Neural cell (in vitro differentiated cells): Measurements from ENCODE around the gene TRMT1. TPM values are rescaled to one million over a fixed set of nuclear protein-coding genes. Genes with fewer than 3 reads are reported as not detected.

Experiments used
- H2AFZ ChIP-seq: fragments of 200-600, 300-800 bp; sonication (generic), shearing (Covaris generic); 2 replicates; pipeline ENCODE4 v1.6.0; 2014; ENCODE audit warnings: low read depth, mild to moderate bottlenecking, antibody characterized with exemption, low read length, moderate library complexity
- H3F3A ChIP-seq: fragments of 200-600 bp; shearing (Covaris generic); 2 replicates; pipeline ENCODE4 v1.6.1; 2016; ENCODE audit warnings: mild to moderate bottlenecking, moderate library complexity, mixed read lengths, antibody characterized with exemption, low read length; ENCODE audit not compliant: insufficient read depth, poor library complexity, severe bottlenecking
- H3K27ac ChIP-seq: fragments of 200-600, 300-800 bp; sonication (generic), shearing (Covaris generic); 2 replicates; pipeline ENCODE4 v1.5.1; 2014; ENCODE audit warnings: mild to moderate bottlenecking, low read length, moderate library complexity
- H3K27me3 ChIP-seq: fragments of 300-800, 200-600 bp; sonication (generic), shearing (Covaris generic); 2 replicates; pipeline ENCODE4 v1.6.0; 2014; ENCODE audit warnings: mild to moderate bottlenecking, low read depth, low read length, moderate library complexity; ENCODE audit not compliant: insufficient read depth
- H3K36me3 ChIP-seq: fragments of 300-800, 200-600 bp; sonication (generic), shearing (Covaris generic); 2 replicates; pipeline ENCODE4 v1.5.1; 2014; ENCODE audit warnings: mild to moderate bottlenecking, antibody characterized with exemption, low read length, moderate library complexity; ENCODE audit not compliant: insufficient read depth
- H3K4me2 ChIP-seq: fragments of 300-800, 200-600 bp; sonication (generic), shearing (Covaris generic); 2 replicates; pipeline ENCODE4 v1.6.0; 2014; ENCODE audit warnings: mild to moderate bottlenecking, low read length
- H3K4me3 ChIP-seq: fragments of 300-800, 200-600 bp; sonication (generic), shearing (Covaris generic); 2 replicates; pipeline ENCODE4 v1.5.1; 2014; ENCODE audit warnings: mild to moderate bottlenecking, low read length, moderate library complexity
- H3K79me2 ChIP-seq: fragments of 200-600 bp; shearing (Covaris generic); replicated peaks from 2 replicates; pipeline ENCODE4 v1.6.0; 2014; ENCODE audit warnings: mild to moderate bottlenecking, low read length, moderate library complexity; ENCODE audit not compliant: insufficient read depth
- H3K9ac ChIP-seq: fragments of 300-800, 200-600 bp; sonication (generic), shearing (Covaris generic); 2 replicates; pipeline ENCODE4 v1.6.1; 2016; ENCODE audit warnings: mild to moderate bottlenecking, low read length, mixed read lengths
- H3K9me2 ChIP-seq: fragments of 200-600 bp; shearing (Covaris generic); 2 replicates; pipeline ENCODE4 v1.6.1; 2016; ENCODE audit warnings: mild to moderate bottlenecking, low read length, mixed read lengths; ENCODE audit not compliant: insufficient read depth
- H3K9me3 ChIP-seq: fragments of 200-600, 300-800 bp; sonication (generic), shearing (Covaris generic); 2 replicates; pipeline ENCODE4 v1.6.1; 2016; ENCODE audit warnings: mild to moderate bottlenecking, mixed run types, low read length, moderate library complexity, mixed read lengths
- H4K20me1 ChIP-seq: fragments of 200-600 bp; shearing (Covaris generic); 2 replicates; pipeline ENCODE4 v1.6.1; 2016; ENCODE audit warnings: mild to moderate bottlenecking, mixed run types; ENCODE audit not compliant: insufficient read depth
- EP300 ChIP-seq: fragments of 450-650 bp; conservative IDR thresholded peaks from 2 replicates; pipeline ENCODE4 v1.6.1; 2014; ENCODE audit warnings: antibody characterized with exemption, mild to moderate bottlenecking, moderate library complexity; ENCODE audit not compliant: poor library complexity, severe bottlenecking
- EZH2 ChIP-seq: fragments of 200-600, 300-800 bp; shearing (Covaris generic), sonication (generic); IDR thresholded peaks from 2 replicates; pipeline ENCODE4 v1.6.1; 2014; ENCODE audit warnings: antibody characterized with exemption, low read length, borderline replicate concordance, mild to moderate bottlenecking; ENCODE audit not compliant: insufficient read depth, poor library complexity, severe bottlenecking
- MXI1 ChIP-seq: fragments of 450-650 bp; conservative IDR thresholded peaks from 2 replicates; pipeline ENCODE4 v1.6.1; 2014; ENCODE audit warnings: antibody characterized with exemption, mild to moderate bottlenecking; ENCODE audit not compliant: poor library complexity, severe bottlenecking
- POLR2AphosphoS5 ChIP-seq: IDR thresholded peaks from 2 replicates; pipeline ENCODE4 v1.6.1; 2012
- RAD21 ChIP-seq: fragments of 450-650 bp; conservative IDR thresholded peaks from 2 replicates; pipeline ENCODE4 v1.6.1; 2014; ENCODE audit warnings: antibody characterized with exemption, mild to moderate bottlenecking, moderate library complexity
- SMC3 ChIP-seq: fragments of 450-650 bp; conservative IDR thresholded peaks from 2 replicates; pipeline ENCODE4 v1.6.1; 2014; ENCODE audit warnings: antibody characterized with exemption, mild to moderate bottlenecking, moderate library complexity; ENCODE audit not compliant: poor library complexity
- TAF1 ChIP-seq: IDR thresholded peaks from 2 replicates; pipeline ENCODE4 v1.6.1; 2012; ENCODE audit warnings: low read depth
- polyA plus RNA-seq: library from polyadenylated mRNA; depleted of rRNA; stranded (reverse); fragments of >200 nt; gene quantifications from 2 replicates; pipeline ENCODE4 v1.2.3, GENCODE V29; 2014
- TF ChIP-seq, protein P1 (sequence below): fragments of 450-650 bp; IDR thresholded peaks from 2 replicates; pipeline ENCODE4 v1.5.1; 2014; ENCODE audit warnings: antibody characterized with exemption, mild to moderate bottlenecking, moderate library complexity; ENCODE audit not compliant: poor library complexity, severe bottlenecking
- TF ChIP-seq, protein P2 (sequence below): IDR thresholded peaks from 2 replicates; pipeline ENCODE4 v1.6.1; 2012; ENCODE audit warnings: borderline replicate concordance

Gene TRMT1
- polyA plus RNA-seq, 1 donor from 2014 or later = 94.4 TPM

DNA sequence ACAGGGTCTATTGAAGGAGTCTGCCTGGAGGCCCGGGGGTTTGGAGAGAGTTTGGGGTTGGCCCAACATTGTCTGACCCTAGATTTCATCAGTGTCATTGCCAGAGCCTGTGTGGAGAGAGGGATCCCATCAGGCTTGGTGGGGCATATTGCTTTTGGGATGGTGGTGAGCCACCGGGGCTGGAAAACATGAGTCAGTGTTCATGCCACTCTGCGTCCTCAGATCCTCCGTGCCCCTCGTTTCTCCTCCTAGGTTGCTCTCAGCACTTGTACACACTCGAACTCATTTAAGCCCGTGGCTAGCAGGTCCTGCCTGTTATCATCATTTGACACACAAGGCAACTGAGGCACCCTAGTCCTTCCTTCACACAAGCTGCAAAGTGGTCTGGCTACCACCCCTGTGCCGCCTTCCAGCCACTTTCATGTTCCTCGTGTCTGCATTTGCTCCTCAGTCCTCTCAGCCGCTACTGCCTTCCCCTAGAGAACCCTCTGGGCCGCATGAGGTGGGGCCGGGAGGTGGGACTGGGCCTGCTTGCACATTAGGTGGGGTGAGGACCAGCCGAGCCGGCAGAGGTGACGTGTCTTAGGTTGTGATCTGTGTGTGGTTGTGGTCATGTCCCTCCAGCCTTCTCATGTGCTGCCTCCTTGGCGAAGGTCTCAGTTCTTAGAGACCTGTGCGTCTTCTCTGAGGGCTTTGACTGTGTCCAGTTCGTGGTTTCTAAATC is 5.2 kb upstream of the TRMT1 start:
- H3F3A ChIP-seq = no peaks in the 10 kb centered on the region
- no peak overlapping the region for H2AFZ ChIP-seq
- H3K27me3 ChIP-seq = no peaks in the 10 kb centered on the region
- H3K36me3 ChIP-seq = no peaks in the 10 kb centered on the region
- H3K79me2 ChIP-seq = peaks cover 44% of the 10 kb centered on the region
- H3K27ac ChIP-seq = no peak overlapping the region
- no peak overlapping the region for H3K9ac ChIP-seq
- H3K9me3 ChIP-seq = no peaks in the 10 kb centered on the region
- H4K20me1 ChIP-seq = no peaks in the 10 kb centered on the region
- TF ChIP-seq, protein P1, sequence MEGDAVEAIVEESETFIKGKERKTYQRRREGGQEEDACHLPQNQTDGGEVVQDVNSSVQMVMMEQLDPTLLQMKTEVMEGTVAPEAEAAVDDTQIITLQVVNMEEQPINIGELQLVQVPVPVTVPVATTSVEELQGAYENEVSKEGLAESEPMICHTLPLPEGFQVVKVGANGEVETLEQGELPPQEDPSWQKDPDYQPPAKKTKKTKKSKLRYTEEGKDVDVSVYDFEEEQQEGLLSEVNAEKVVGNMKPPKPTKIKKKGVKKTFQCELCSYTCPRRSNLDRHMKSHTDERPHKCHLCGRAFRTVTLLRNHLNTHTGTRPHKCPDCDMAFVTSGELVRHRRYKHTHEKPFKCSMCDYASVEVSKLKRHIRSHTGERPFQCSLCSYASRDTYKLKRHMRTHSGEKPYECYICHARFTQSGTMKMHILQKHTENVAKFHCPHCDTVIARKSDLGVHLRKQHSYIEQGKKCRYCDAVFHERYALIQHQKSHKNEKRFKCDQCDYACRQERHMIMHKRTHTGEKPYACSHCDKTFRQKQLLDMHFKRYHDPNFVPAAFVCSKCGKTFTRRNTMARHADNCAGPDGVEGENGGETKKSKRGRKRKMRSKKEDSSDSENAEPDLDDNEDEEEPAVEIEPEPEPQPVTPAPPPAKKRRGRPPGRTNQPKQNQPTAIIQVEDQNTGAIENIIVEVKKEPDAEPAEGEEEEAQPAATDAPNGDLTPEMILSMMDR = no peak
- TF ChIP-seq MXI1 (no peak), RAD21 (no peak), SMC3 (no peak), TAF1 (no peak), EP300 (no peak), POLR2AphosphoS5 (no peak)
- TF ChIP-seq, protein P2, sequence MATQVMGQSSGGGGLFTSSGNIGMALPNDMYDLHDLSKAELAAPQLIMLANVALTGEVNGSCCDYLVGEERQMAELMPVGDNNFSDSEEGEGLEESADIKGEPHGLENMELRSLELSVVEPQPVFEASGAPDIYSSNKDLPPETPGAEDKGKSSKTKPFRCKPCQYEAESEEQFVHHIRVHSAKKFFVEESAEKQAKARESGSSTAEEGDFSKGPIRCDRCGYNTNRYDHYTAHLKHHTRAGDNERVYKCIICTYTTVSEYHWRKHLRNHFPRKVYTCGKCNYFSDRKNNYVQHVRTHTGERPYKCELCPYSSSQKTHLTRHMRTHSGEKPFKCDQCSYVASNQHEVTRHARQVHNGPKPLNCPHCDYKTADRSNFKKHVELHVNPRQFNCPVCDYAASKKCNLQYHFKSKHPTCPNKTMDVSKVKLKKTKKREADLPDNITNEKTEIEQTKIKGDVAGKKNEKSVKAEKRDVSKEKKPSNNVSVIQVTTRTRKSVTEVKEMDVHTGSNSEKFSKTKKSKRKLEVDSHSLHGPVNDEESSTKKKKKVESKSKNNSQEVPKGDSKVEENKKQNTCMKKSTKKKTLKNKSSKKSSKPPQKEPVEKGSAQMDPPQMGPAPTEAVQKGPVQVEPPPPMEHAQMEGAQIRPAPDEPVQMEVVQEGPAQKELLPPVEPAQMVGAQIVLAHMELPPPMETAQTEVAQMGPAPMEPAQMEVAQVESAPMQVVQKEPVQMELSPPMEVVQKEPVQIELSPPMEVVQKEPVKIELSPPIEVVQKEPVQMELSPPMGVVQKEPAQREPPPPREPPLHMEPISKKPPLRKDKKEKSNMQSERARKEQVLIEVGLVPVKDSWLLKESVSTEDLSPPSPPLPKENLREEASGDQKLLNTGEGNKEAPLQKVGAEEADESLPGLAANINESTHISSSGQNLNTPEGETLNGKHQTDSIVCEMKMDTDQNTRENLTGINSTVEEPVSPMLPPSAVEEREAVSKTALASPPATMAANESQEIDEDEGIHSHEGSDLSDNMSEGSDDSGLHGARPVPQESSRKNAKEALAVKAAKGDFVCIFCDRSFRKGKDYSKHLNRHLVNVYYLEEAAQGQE = no peak
- H3K9me2 ChIP-seq = no peaks in the 10 kb centered on the region
- no peak overlapping the region for H3K4me2 ChIP-seq
- H3K4me3 ChIP-seq = no peak overlapping the region

DNA sequence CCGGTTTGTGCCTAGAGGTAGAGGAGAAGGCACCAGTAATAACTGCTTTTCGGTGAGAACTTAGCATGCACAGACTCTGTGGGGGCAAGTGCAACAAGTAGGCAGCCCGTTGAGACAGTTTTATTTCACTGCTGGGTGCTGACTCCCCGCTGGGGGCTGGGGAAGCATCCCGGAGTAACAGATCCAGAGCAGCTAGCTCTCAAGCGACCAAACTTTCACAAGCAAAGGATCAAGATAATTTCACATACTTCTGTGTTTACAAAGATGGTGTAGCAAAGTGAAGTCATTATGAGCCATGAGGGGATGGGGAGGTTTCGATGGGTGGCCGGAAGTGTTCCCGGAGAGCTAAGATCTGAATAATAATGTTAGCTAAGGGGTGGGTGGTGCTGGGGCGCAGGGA is 4.3 kb upstream of the TRMT1 start:
- Histone ChIP-seq H2AFZ (no peak overlapping the region), H3K27ac (no peak overlapping the region), H4K20me1 (no peaks in the 10 kb centered on the region), H3K36me3 (no peaks in the 10 kb centered on the region), H3K9ac (no peak overlapping the region), H3K9me3 (no peaks in the 10 kb centered on the region), H3F3A (no peaks in the 10 kb centered on the region), H3K27me3 (no peaks in the 10 kb centered on the region), H3K4me2 (no peak overlapping the region), H3K79me2 (peaks cover 50% of the 10 kb centered on the region), H3K9me2 (no peaks in the 10 kb centered on the region), H3K4me3 (no peak overlapping the region)
- TF ChIP-seq EZH2 = no peak
- no peak for TF ChIP-seq RAD21
- TF ChIP-seq, protein P2 = no peak
- TF ChIP-seq, protein P1 = no peak
- no peak for TF ChIP-seq SMC3
- TF ChIP-seq MXI1 = no peak
- no peak for TF ChIP-seq EP300
- no peak for TF ChIP-seq POLR2AphosphoS5
- TF ChIP-seq TAF1 = no peak
